HG02884 (cell line): Measurements from ENCODE around the gene HIGD2A.
"Not testable (repeated sequence)": the region's sequence is repeated elsewhere in the genome, so short reads cannot be mapped to it uniquely, and the experiment has no call there.

Experiments
- ATAC-seq: cut with Tn5 transposase; IDR thresholded peaks from one replicate; pipeline ENCODE4 v1.9.1; 2021; ENCODE audit warnings: mild to moderate bottlenecking, moderate library complexity; ENCODE audit not compliant: unreplicated experiment

HIGD2A gene

GRCh38 chr5:176394096-176394495 lies 5.5 kb downstream of the HIGD2A start:
- no peak for ATAC-seq

GRCh38 chr5:176394881-176395675 lies 6.5 kb downstream of the HIGD2A start:
- no peak for ATAC-seq

GRCh38 chr5:176396330-176396729 lies 7.8 kb downstream of the HIGD2A start:
- no peak for ATAC-seq

GRCh38 chr5:176397736-176398420 lies 9.3 kb downstream of the HIGD2A start:
- ATAC-seq: no peak

- ATAC-seq: no peak
Measured at GRCh38 chr5:176400382-176401156, 12.0 kb downstream of the HIGD2A start.

GRCh38 chr5:176401281-176402205 lies 13.0 kb downstream of the HIGD2A start:
- ATAC-seq: no peak

GRCh38 chr5:176405656-176406435 lies 17.3 kb downstream of the HIGD2A start:
- no peak for ATAC-seq

GRCh38 chr5:176406436-176407052 lies 18.0 kb downstream of the HIGD2A start:
- ATAC-seq: no peak

- ATAC-seq: no peak
Measured at GRCh38 chr5:176407456-176408251, 19.1 kb downstream of the HIGD2A start.

GRCh38 chr5:176408252-176408573 lies 19.7 kb downstream of the HIGD2A start:
- not testable (repeated sequence) for ATAC-seq

GRCh38 chr5:176408590-176408989 lies 20.0 kb downstream of the HIGD2A start:
- ATAC-seq: no peak

- no peak for ATAC-seq
Measured at GRCh38 chr5:176409765-176410164, 21.2 kb downstream of the HIGD2A start.

- no peak for ATAC-seq
Measured at GRCh38 chr5:176410486-176411180, 22.1 kb downstream of the HIGD2A start.

- ATAC-seq: no peak
Measured at GRCh38 chr5:176412517-176413254, 24.1 kb downstream of the HIGD2A start.

GRCh38 chr5:176413255-176413565 lies 24.7 kb downstream of the HIGD2A start:
- ATAC-seq: no peak

GRCh38 chr5:176413709-176414191 lies 25.2 kb downstream of the HIGD2A start:
- ATAC-seq: no peak

- no peak for ATAC-seq
Measured at GRCh38 chr5:176414704-176415103, 26.2 kb downstream of the HIGD2A start.
